GM12878 (cell line): ENCODE measurements around the gene ZNF836. TPM values are rescaled to one million over a fixed set of nuclear protein-coding genes. Genes with fewer than 3 reads are reported as not detected.

Source experiments
- ASH2L ChIP-seq: fragments of 300-600, 200-600 bp; sonication (generic); IDR thresholded peaks from 2 replicates; pipeline ENCODE4 v1.6.1; 2017; ENCODE audit warnings: low read depth, mild to moderate bottlenecking, borderline replicate concordance
- ATF7 ChIP-seq: fragments of 450-650 bp; IDR thresholded peaks from 2 replicates; pipeline ENCODE4 v1.6.1; 2016; ENCODE audit warnings: low read depth, mild to moderate bottlenecking
- CREB1 ChIP-seq: IDR thresholded peaks from 2 replicates; pipeline ENCODE4 v1.6.1; 2012; ENCODE audit warnings: low read depth, mild to moderate bottlenecking, inconsistent platforms
- EP300 ChIP-seq, 2 experiments: fragments of 150-350 bp in 1 of 2; IDR thresholded peaks; 2 replicates each; pipeline ENCODE4 v1.6.1; 2011 to 2012; ENCODE audit warnings: low read depth in 2 of 2, low read length in 2 of 2, borderline replicate concordance in 1 of 2, improper control_type of control experiment in 1 of 2, inconsistent platforms in 1 of 2; ENCODE audit not compliant: control insufficient read depth in 1 of 2
- FOS ChIP-seq: IDR thresholded peaks from 3 replicates; pipeline ENCODE4 v1.6.1; 2011; ENCODE audit warnings: borderline replicate concordance; ENCODE audit not compliant: insufficient read length; ENCODE audit errors: extremely low read depth
- GABPA ChIP-seq: IDR thresholded peaks from 2 replicates; pipeline ENCODE4 v1.6.1; 2014; ENCODE audit warnings: antibody characterized with exemption, low read depth, mild to moderate bottlenecking, inconsistent platforms
- MYB ChIP-seq: fragments of 150-350 bp; IDR thresholded peaks from 2 replicates; pipeline ENCODE4 v1.6.1; 2014; ENCODE audit warnings: mild to moderate bottlenecking, low read depth, low read length, borderline replicate concordance
- NFYA ChIP-seq: IDR thresholded peaks from 2 replicates; pipeline ENCODE4 v1.6.1; 2011; ENCODE audit warnings: low read depth, mild to moderate bottlenecking, low read length, improper control_type of control experiment, borderline replicate concordance
- NR2C1 ChIP-seq: fragments of 450-650 bp; IDR thresholded peaks from 2 replicates; pipeline ENCODE4 v1.6.1; 2017; ENCODE audit warnings: antibody characterized with exemption, mild to moderate bottlenecking, moderate library complexity
- PKNOX1 ChIP-seq: fragments of 450-650 bp; IDR thresholded peaks from 2 replicates; pipeline ENCODE4 v1.6.1; 2016; ENCODE audit warnings: mild to moderate bottlenecking
- POLR2A ChIP-seq: IDR thresholded peaks from 2 replicates; pipeline ENCODE4 v1.6.1; 2011; ENCODE audit warnings: low read depth, mild to moderate bottlenecking, low read length
- POU2F2 ChIP-seq: IDR thresholded peaks from 3 replicates; pipeline ENCODE4 v1.6.1; 2011; ENCODE audit warnings: low read depth, mild to moderate bottlenecking, low read length, borderline replicate concordance
- RAD51 ChIP-seq: fragments of 450-650 bp; IDR thresholded peaks from 2 replicates; pipeline ENCODE4 v1.6.1; 2016; ENCODE audit warnings: moderate library complexity, mild to moderate bottlenecking, inconsistent platforms
- RUNX3 ChIP-seq: IDR thresholded peaks from 2 replicates; pipeline ENCODE4 v1.6.1; 2012; ENCODE audit warnings: low read length, inconsistent platforms
- SMAD1 ChIP-seq: fragments of 450-650 bp; IDR thresholded peaks from 2 replicates; pipeline ENCODE4 v1.6.1; 2018; ENCODE audit warnings: mild to moderate bottlenecking, low read depth; ENCODE audit not compliant: partially characterized antibody
- SMAD5 ChIP-seq: IDR thresholded peaks from 2 replicates; pipeline ENCODE4 v1.6.1; 2016; ENCODE audit warnings: antibody characterized with exemption, low read depth
- SMC3 ChIP-seq: IDR thresholded peaks from 2 replicates; pipeline ENCODE4 v1.6.1; 2011; ENCODE audit warnings: low read length, improper control_type of control experiment, borderline replicate concordance
- TAF1 ChIP-seq: IDR thresholded peaks from 2 replicates; pipeline ENCODE4 v1.6.1; 2011; ENCODE audit warnings: mild to moderate bottlenecking, low read depth, low read length, borderline replicate concordance
- TBL1XR1 ChIP-seq: IDR thresholded peaks from 2 replicates; pipeline ENCODE4 v1.6.1; 2012; ENCODE audit warnings: low read depth, low read length, improper control_type of control experiment
- ZBTB11 ChIP-seq: fragments of 450-650 bp; formaldehyde crosslinking; IDR thresholded peaks from 2 replicates; pipeline ENCODE4 v1.5.0; 2022; ENCODE audit warnings: mild to moderate bottlenecking, missing genetic modification characterization
- ZNF207 ChIP-seq: fragments of 450-650 bp; IDR thresholded peaks from 2 replicates; pipeline ENCODE4 v1.6.1; 2014; ENCODE audit warnings: antibody characterized with exemption, mild to moderate bottlenecking, borderline replicate concordance
- polyA plus RNA-seq, 11 experiments: library from polyadenylated mRNA; depleted of rRNA in 4 of 11; unstranded in 6 of 11; stranded (reverse) in 5 of 11; fragments of >200 nt; fragmentation: Nextera tagmentation in 4 of 11; fragmentation: Illumina TruSeq in 1 of 11; extraction: Ambion mirVana in 4 of 11; extraction: Trizol in 1 of 11; gene quantifications; 1 replicate in 1 of 11; 2 replicates in 10 of 11; pipeline versions ENCODE4 v1.2.1 to v1.2.3, GENCODE V29; 2011 to 2016; ENCODE audit warnings: inconsistent platforms in 2 of 11, missing spikeins in 2 of 11, low read depth in 1 of 11
- total RNA-seq, 4 experiments: library from RNA; depleted of rRNA in 3 of 4; stranded (reverse); fragments of >200 nt in 3 of 4; fragmentation: Illumina TruSeq in 1 of 4; extraction: Trizol in 1 of 4; gene quantifications; 2 replicates each; pipeline versions ENCODE4 v1.2.1 to v1.2.3, GENCODE V29; 2013 to 2021
- TF ChIP-seq, protein P1 (sequence below): fragments of 450-650 bp; IDR thresholded peaks from 2 replicates; pipeline ENCODE4 v1.6.1; 2016; ENCODE audit warnings: mild to moderate bottlenecking
- TF ChIP-seq, protein P2 (sequence below): fragments of 450-650 bp; IDR thresholded peaks from 2 replicates; pipeline ENCODE4 v1.6.1; 2017; ENCODE audit warnings: low read depth, mild to moderate bottlenecking, moderate library complexity

Gene ZNF836
- total and polyA plus RNA-seq, 10 of the 15 experiments (the other 5 are each of a cell fraction or from before 2014, with no cell fraction given), result 4.5 to 9.2 (median 6.2) TPM

DNA sequence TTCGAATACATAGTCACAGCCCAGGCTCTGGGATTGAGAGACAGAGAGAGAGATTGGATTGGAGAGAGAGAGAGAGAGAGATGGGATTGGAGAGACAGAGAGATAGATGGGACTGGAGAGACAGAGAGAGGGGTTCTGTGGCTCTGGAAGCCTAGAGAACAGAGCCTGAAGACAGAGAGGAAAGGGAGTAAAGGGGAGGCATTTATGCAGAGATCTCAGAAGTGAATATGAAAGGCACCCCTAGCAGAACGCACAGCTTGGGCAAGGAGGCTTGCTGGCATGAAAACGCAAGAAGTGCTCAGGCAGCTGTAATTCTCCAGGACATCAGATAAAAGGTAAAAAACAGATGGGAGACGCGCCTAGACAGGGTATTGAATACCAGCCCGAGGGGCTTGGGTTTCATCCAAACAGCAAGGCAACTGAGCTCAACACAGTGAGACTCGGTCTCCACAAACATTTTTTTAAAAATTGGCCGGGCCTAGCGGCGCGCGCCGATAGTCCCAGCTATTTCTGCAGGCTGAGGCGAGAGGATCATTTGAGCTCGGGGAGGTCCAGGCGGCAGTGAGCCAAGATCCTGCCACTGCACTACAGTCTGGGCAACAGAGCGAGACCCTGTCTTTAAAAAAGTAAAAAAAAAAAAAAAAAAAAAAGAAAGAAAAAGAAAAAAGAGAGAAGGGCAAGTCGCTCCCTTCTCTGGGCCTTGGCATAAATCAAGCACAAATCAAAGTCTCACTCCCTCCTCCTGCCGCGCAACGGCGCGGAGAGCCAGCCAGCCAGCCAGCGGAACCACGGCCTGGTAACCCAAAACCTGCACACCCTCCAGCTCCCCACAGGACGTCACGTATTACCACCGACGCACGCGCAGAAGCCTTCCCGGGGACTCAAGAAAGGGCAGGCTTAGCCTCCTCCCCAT lies 17.7 kb upstream of the ZNF836 start (continued):
- TF ChIP-seq ZBTB11 (CRISPR knock-in tag) (no peak), SMAD5 (no peak), SMC3 (0 out of 2 replicates have a peak, but pooled peaks have one; percentile 15), POU2F2 (peak; percentile 78), NFYA (no peak), ATF7 (peak; percentile 70), MYB (no peak), CREB1 (no peak), TAF1 (no peak; the same call in 1 of the 2 replicates), GABPA (no peak), ZNF207 (no peak), NR2C1 (no peak), SMAD1 (peak; percentile 77), RAD51 (no peak), PKNOX1 (no peak), FOS (no peak), POLR2A (no peak; the same call in none of the 2 replicates), ASH2L (no peak), EP300 (IDR thresholded peaks at IDR 0.05; ENCODE audit: borderline replicate concordance in 1 of 2, control insufficient read depth in 1 of 2, low read depth in 2 of 2, low read length in 2 of 2) (peak; percentile 14 to 28; a peak in 1 of 4 replicates), TBL1XR1 (no peak; the same call in 1 of the 2 replicates), RUNX3 (peak; percentile 42)
- TF ChIP-seq, protein P1, sequence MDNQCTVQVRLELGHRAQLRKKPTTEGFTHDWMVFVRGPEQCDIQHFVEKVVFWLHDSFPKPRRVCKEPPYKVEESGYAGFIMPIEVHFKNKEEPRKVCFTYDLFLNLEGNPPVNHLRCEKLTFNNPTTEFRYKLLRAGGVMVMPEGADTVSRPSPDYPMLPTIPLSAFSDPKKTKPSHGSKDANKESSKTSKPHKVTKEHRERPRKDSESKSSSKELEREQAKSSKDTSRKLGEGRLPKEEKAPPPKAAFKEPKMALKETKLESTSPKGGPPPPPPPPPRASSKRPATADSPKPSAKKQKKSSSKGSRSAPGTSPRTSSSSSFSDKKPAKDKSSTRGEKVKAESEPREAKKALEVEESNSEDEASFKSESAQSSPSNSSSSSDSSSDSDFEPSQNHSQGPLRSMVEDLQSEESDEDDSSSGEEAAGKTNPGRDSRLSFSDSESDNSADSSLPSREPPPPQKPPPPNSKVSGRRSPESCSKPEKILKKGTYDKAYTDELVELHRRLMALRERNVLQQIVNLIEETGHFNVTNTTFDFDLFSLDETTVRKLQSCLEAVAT, result peak; percentile 89
- TF ChIP-seq, protein P2, sequence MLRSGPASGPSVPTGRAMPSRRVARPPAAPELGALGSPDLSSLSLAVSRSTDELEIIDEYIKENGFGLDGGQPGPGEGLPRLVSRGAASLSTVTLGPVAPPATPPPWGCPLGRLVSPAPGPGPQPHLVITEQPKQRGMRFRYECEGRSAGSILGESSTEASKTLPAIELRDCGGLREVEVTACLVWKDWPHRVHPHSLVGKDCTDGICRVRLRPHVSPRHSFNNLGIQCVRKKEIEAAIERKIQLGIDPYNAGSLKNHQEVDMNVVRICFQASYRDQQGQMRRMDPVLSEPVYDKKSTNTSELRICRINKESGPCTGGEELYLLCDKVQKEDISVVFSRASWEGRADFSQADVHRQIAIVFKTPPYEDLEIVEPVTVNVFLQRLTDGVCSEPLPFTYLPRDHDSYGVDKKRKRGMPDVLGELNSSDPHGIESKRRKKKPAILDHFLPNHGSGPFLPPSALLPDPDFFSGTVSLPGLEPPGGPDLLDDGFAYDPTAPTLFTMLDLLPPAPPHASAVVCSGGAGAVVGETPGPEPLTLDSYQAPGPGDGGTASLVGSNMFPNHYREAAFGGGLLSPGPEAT, result peak; percentile 9; the same call in 1 of the 2 replicates
